Uterus (tissue), 2 donors: ENCODE results near the gene CHST3.
A peak's percentile ranks its signal among the peaks of the same experiment; 100 is the strongest.

ENCODE experiments used
- CTCF ChIP-seq, 4 experiments: fragments of 200-600 bp in 2 of 4; fragments of 450-650 bp in 2 of 4; sonication (generic) in 2 of 4; IDR thresholded peaks; one replicate each; pipeline ENCODE4 v1.5.1; 2016 to 2019; ENCODE audit warnings: antibody characterized with exemption in 4 of 4, mild to moderate bottlenecking in 2 of 4, moderate library complexity in 1 of 4
- POLR2A ChIP-seq, 2 donors: fragments of 450-650 bp; IDR thresholded peaks; one replicate each; pipeline ENCODE4 v1.6.1; 2016; ENCODE audit warnings: antibody characterized with exemption in 2 of 2, mild to moderate bottlenecking in 1 of 2, moderate library complexity in 1 of 2

GRCh38 chr10:72048450-72049124 lies 84.4 kb downstream of the CHST3 start:
- TF ChIP-seq CTCF (IDR thresholded peaks at IDR 0.05) = peak; percentile 97 to 100 (median 100)
- TF ChIP-seq POLR2A (IDR thresholded peaks at IDR 0.05) = no peak
